OCI-M1 (cell line): ENCODE results near the gene RELL1.

Experiments used
- DNase-seq: peaks from one replicate; lab custom pipeline; 2025; lab: John Stamatoyannopoulos, UW

The RELL1 gene

DNA sequence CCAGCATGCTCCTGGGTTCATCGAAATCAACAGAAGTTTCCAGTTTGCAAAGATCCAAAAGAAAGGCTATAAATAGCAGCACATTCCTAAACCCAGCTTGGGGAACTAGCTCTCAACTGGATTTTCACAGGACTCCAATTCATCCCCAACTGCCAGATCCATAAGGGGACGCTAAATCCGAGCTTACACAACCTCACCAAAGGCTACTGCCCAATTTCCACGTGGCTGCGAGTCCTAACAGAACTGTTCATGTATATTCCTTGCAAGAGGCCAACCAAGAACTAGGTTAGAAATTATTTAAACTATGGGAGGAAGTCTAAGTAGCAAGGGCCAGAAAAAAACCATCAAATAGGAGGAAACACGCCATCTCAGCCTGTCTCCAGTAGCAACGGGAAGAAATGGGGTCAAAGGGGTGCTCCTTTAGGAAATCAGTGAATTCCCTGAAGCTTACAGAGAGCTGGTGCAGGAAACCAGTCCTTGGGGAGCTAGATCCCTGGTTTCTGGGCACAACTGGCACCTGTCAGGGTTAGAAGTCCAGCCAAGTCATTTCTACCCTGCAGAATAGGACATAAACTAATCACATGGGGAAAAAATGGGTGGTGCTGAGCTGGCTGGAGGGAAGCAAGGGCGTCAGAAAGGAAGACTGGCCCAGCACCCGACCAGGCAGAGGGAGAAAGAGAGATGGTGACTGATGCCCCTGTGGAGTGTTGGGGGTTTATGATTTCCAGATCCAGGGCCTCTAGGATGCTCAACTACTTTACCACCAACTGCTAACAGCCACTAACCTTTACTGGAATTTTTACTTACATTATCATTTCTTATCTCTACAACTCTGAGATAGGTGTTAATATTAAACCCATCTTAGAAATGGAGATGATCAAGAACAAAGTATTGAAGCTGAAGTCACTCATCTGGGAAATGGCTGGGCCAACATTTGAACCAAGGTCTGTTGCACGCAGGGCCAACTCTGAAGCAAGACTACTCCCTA, 20.5 kb downstream of the RELL1 start:
- DNase-seq, result no peak

DNA sequence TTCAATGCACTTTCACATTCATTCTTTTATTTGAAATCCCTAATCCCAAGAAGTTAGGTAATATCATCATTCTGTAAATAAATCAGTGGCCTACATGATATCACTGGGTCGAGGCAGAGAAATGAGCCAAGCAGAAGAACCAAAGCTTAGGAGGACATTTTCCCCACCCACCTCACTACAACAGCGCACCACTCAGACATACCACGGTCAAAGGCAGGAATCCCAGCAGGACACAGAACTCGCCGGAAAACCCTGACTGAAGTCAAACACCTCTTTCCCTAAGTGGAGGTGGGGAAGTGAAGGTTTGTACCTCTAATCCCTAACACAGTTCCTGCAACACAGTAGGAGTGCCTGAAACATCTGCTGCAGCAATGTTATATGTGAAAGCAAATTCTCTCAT, 21.5 kb downstream of the RELL1 start:
- no peak for DNase-seq

DNA sequence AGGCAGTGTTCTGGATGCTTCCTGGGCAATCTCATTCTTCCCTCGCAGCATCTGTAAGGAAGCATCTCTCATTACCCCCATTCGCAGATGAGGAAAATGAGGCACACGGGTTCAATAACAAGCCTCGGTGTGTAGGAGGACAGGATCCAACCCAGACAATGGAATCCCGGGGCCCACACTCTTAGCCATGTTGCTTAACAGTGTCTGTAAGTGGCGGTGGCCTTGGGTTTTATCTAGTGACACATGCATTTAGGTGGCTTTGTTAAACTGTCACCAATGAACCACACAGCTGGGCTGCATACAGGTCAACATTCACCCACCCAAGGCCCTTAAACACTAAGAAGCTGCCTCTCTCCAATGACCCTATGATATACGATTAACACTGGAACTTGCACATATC, 22.6 kb downstream of the RELL1 start:
- peak; percentile 38 for DNase-seq

DNA sequence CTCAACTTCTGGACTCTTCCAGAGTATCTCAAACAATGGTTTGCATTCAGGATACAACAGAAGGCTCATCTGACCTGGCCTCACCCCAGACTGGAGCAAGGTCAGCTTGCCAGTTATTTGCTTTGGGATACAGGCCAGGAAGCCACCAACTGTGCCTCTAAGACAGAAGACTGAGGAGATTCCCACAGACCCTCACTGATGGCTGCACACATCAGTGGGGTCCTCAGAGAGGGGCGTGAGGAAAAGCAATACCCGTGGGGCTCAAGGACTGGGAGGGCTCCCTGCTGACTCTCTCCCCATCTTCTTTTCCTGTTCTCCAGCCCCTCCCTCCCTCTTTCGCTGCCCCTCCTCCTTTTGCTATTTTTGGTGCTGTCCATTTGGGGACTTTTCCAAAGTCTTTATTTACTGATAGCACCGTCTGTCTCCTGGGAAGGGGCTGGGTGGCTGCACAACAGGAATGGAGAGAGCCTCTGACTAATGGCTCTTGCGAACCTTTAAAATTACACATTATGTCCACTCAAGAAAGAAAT, 23.2 kb downstream of the RELL1 start:
- no peak for DNase-seq

DNA sequence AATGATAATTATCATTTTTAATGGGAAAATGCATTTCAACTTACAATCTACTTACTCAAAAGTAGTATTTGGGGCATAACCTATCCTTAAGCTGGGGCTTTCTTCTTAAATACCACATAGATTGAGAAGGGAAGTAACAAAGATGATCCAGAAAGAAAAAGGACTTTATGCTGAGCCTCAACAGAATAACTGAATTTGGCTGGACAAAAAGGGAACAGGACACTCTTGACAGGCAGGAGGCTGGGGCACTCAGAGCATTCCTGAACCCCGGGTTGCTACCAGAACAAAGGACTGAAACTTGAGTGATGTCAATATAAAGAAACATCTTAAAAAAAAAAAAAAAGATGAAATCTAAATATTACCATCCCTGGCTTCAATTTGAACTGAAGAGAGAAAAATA, 23.9 kb downstream of the RELL1 start:
- DNase-seq, result no peak

DNA sequence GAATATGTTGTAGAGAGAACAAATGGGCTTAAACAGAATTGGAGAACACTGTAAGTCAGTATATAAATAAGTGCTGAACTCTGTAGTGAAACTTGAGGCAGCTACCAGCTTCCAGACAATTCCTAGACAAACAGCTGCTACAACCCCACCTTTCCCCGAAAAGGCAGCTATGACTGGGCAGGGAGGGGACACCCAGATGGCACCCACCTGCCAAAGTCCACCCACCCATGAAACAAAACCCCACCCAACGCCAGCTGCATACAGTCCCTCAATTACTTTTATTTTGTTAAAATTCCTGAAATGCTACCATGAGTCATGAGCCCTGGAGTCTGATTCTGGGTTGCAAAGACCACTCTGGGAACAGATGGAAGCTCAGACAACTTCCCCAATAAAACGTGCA, 24.4 kb downstream of the RELL1 start:
- no peak for DNase-seq

DNA sequence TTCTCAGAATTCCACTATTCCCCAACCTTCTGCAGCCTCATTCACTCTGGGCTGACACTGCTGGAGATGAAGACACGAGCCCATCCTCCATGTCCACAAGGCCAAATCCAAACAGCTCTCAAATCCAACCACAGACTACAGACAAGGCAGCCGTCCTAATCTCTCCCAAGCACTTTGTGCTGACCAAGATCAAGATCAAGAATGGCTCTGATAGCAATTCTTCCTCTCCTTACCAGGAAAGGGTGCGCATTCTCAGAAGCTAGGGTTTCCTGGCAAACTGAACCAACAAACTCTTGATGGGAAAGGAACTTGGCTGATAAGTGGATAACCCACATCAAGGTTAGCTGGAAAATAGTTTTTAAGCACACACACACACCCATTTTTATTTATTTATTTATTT, 26.5 kb downstream of the RELL1 start:
- peak; percentile 65 for DNase-seq

DNA sequence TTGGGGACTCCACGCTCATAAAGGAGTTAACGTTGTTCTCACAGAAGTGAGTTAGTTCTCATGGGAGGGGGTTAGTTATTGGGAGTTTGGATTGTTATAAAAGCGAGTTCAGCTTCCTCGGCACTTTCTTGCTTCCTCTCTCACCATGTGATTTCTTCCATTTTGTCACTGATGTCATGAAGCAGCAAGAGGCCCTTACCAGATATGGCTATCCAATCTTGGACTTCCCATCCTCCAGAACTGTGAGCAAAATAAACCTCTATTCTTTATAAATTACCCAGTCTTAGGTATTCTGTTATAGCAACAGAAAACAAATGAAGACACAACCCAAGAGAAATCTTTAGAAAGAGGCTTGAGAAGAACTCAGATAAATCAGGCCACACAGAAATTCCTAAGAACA, 29.5 kb downstream of the RELL1 start:
- no peak for DNase-seq

DNA sequence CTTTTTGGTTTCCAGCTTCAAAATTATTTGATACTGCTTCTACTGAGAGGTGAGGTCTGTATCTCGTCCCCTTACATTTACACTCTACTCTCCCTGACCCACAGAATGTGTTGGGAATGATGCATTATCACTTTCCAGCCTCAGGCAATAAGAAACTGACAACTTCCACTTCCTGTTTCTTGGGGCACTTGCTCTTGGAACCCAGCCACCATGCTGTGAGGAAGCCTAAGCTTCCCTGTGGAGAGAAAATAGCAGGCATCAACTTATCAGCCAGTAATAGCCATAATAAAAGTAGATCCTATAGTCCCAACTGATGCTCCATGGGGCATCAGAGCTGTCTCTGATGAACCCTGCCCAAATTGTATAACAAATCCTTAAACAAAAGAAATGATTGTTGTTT, 32.6 kb downstream of the RELL1 start:
- peak; percentile 58 for DNase-seq

DNA sequence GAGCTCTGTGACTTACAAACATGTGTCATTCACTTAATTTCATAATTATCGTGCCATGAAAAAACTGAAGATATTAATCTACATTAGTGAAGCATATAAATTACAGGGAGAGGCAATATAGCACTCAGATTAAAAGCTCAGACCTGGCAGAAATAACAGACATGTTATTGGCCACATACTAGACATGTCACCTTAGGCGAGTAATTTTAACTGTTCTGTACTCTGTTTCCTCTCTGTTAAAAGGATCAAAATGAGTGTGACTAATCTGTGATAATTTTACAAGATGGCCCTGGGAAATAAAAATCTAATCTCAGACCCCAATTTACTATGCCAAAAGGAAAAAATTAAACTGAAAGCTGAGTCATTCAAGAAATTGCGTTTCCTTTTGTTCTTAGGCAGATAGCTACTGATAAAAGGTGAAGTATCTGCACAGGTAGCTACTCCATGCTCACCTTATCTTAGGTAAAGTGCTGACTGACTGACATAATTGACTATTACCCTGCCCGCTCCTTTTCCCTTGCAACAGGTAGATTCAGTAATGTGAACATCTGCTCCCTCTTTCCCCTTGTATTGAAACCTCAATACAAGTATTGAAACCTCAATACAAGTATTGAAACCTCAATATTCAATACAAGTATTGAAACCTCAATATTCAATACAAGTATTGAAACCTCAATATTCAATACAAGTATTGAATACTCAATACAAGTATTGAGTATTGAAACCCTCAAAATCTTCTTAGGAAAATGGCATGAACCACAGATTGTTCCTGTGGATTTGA, 33.2 kb downstream of the RELL1 start:
- no peak for DNase-seq

DNA sequence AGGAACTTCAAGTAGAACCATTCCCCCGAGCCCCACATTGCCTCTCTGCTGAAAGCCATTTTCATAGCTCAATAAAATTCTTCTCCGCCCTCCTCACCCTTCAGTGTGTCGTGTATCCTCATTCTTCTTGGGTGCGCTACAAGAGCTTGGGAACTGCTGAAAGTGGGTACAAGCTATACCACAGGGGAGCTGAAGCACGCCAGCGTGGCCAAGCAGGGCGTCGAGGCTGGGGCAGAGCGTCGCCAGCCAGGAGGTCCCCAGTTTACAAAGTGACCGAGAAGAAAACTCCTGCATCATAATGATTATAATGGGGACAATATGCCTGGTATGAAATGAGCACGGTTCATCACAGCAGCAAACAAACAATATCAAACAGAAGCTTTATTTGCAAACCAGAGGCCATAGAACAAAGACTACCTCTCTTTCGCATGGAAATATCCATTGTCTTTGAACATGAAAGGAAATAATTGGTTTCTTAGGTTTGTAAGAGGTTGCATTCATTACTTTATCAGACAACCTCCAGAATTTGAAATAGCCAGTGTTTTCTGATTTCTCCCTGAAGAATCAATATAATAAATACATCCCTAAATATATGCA, 34.3 kb downstream of the RELL1 start:
- no peak for DNase-seq

DNA sequence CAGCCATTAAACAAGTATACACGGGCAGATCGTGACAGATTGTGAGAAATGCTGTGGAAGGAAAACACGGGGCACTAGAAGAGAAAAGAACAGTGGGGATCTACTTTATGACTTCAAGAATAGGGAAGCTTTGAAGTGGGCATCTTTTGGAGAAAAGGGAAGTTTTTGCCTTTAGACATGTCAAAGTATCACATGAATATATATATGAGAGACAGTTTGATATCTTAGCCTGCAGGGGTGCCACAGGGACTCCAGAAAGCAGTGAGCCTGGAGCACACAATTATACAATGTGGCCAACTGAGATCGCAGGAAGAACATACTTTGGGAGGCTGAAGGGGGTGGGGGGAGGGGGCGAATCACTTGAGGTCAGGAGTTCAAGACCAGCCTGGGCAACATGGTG, 35.7 kb downstream of the RELL1 start:
- peak; percentile 17 for DNase-seq

DNA sequence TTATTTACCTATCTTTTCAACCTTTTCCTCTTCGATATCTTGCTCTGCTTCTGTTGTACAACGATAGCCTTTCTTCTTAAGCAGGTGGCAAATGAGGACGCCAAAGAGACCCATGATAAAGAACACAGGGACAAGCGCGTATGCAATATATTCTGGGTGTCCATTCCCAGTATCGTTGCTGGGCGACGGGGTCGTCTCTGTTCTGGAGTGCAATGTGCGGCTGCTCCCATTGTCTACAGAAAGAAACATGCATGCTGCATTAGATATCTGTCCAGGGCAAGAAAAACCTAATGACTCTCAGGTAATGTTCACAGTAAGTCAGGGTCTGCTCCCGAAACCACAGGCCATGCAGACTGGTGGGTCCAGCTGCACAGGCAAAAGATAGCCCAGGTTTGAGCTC, 36.9 kb downstream of the RELL1 start:
- no peak for DNase-seq

DNA sequence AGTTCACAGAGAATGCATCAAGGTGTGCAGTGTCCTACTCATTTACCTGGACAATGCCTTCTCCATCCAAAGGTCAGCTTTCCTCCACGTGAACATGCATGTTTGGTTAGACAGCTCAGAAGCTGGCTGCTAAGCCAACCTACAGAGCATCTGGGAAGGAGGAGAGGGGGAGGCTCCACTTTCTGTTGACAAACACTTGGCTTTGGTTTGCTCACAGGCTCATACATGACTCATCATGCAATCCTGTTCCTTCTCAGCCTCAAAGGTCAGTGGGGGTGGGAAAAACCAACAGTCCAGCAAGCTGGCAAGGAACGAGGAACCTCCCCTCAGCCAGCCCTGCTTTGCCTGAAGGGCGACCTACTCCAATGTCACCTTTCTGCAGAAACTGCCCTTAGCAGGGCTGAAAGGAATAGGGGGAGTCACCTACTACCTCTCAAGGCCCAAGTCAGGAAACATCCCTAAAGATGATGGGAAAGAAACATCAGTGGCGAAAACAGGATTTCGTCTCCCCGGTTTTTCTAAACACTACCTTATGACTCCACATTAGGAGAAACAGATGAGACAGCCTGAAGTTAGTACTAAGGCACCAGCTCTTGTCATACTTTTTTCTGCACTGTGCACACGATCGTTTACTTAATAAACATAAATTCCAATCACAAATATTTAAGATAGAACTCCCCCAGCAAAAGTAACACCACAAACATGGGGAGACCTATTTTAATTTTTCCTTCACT, 37.9 kb downstream of the RELL1 start:
- peak; percentile 69 for DNase-seq

DNA sequence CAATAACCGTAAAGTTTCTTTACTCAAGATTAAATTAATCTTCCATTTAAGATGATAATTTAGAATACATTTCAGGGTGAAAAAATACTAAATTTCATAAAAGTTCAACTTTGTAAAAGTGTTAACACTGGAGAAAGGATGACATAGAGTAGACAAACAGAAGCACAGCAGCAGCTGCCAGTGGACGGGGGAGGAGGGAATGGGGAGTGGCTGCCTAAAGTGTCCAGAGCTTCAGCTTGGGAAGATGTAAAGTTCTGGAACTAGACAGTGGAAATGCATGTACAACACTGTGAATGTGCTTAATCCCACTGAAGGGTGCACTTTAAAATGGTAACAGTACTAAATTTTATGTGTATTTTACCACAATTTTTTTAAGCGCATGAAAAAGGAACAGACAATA, 39.9 kb downstream of the RELL1 start:
- no peak for DNase-seq

DNA sequence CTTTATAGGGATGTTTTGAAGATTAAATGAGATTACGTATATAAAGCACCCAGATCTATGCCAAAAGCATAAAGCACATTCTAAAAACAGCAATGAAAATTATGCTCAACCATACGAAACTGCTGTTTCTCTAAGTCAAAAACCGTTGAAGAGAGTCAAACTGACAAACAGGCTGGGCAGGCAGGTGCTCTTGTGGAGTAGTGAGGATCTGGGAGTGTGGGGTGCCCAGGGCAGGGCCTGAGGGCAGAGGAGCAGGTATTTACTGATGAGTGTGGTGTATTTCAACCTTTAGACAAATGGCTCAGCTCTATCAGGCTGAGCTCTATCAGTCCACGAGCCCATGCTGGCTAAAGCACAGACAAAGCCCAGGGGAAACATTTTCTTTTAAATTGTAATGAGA, 40.4 kb downstream of the RELL1 start:
- no peak for DNase-seq

DNA sequence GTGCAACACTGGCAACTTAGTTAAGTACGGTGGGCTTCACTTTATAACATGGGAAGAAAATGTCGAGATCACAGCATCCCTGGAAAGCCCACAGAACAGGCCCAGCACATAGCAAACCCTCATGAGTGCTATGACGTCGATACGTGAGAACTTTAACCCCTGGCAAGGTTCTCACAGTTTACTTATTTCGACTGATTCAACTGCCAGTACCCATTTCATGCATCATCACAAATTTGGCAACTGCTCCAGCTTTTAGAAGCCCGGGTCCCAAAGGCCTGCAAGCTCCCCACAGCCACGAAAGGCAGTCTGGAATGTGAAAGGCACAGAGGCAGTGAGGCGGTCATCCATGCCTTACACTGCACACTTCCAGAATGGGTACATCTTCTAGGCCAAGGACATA, 41.2 kb downstream of the RELL1 start:
- DNase-seq, result no peak

DNA sequence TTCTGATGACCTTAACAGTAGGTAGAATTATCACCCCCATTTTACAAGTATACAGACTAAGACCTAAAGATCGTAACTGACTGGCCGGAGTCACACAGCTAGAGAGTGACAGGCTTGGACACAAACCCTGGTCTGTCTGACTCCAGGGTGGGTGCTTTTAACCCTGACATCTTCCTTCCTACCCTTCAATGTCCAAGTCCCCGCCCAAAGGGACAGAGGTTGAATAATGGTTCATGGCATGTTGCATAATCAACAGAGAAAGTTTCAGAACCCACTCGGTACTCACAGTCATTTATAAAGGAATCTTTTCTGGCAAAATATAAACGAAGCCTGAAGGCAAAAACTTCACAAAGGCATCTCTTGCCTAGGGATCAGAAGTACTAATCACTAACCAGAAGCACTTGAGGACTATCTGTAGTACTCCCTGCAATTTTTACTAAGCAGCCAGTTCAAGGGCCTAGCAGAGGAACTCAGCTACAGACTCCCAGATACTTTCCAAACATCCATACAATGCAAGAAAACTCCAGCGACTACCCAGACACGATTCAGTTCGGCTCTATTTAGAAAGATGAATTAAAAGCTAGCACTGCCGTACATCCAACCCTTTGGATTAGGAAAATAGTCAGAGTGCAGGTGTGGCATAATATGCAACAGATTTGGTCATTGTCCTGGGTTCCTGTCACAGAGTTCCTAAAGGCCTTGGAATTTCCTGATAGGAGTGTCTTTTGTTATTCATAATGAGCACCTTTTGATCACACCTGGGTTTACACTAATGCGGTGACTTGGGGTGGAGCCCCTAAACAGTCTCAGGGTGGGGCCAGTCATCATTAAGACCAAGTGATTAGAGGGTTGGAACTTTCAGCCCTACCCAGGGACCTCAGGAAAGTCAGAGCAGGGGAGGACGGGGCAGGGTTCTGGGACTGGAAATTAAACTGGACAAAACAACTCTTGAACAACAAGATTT, 44.0 kb downstream of the RELL1 start:
- no peak for DNase-seq

DNA sequence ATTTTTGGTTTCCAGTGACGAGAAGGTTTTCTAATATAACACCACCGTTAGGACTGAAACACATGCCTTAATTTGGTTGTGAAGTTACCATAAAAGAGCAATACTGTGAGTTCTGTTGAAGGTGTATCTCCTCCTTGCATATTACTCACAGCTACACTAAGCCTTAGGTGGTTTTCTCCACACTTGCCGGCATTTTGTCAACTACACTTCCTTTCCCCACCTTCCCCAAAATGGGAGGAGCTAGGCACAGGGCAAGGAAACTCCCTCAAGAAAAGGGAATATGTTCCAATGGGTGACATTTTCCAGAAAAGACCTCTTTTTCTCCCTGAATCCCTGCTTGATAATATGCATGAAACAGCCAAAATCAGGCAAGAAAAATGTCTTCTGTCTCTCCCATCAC, 44.8 kb downstream of the RELL1 start:
- no peak for DNase-seq

DNA sequence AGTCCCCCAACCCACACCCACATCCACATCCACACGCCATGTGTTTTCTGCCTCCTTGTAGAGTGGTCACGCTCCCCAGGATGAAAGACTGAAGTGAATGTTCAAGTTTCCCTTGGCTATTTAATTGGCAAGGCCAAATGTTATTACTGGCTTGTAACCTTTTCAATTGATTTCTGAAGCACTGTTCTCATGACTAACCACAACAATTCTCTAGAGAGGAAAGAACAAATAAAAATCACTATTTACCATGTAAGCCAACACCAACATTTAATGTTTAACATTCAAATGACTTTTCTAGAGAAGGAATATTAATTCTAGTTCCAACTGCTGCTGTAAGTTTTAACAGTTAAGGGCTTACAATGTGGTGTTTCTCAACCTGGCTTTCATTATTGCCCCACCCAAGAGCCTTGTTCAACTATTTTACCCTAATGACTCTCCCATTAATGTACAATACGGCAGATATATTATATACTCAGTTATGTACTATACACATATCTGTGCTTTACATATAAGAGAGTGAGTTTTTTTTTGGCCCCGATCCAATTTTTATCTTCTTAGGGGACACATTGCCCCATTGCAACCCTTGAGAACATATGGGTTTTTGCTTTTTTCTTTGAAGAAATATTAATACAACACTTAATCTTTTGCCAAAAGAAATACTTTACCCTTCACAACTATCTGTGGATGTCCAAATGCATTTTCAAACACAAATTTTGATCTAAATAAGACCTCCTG, 46.5 kb downstream of the RELL1 start:
- DNase-seq, result no peak
